HFFc6 (cell line): ENCODE results near the gene JAZF1. TPM values are rescaled to one million over a fixed set of nuclear protein-coding genes. Genes with fewer than 3 reads are reported as not detected.

Experiments used
- DNase-seq: peaks from one replicate; pipeline ENCODE4 v3.0.0-alpha.2; 2018
- H3K27ac Mint-ChIP-seq: 2 replicates; pipeline ENCODE4 v1.8.0; 2020; ENCODE audit warnings: mild to moderate bottlenecking, mixed read lengths
- H3K27me3 Mint-ChIP-seq: 2 replicates; pipeline ENCODE4 v1.8.0; 2021; ENCODE audit warnings: mild to moderate bottlenecking, moderate library complexity, mixed read lengths; ENCODE audit not compliant: insufficient read depth
- H3K36me3 Mint-ChIP-seq: 2 replicates; pipeline ENCODE4 v1.8.0; 2021; ENCODE audit warnings: low read depth, mixed read lengths
- H3K4me1 Mint-ChIP-seq: 2 replicates; pipeline ENCODE4 v1.8.0; 2020; ENCODE audit warnings: low read depth, mixed read lengths
- H3K4me3 Mint-ChIP-seq: 2 replicates; pipeline ENCODE4 v1.8.0; 2020; ENCODE audit warnings: mild to moderate bottlenecking, moderate library complexity, mixed read lengths
- H3K9me3 Mint-ChIP-seq: 2 replicates; pipeline ENCODE4 v1.8.0; 2020; ENCODE audit warnings: mild to moderate bottlenecking, mixed read lengths
- total RNA-seq, 6 experiments: library from RNA; stranded (reverse); fragmentation: NEBNext Ultra II Directional; extraction: Animal tissue kit (Norgen Biotek cat#: 25700); gene quantifications; 2 replicates in 1 of 6; 3 replicates in 5 of 6; pipeline ENCODE4 v1.2.3, GENCODE V29; 2021
- TF ChIP-seq, protein P1 (sequence below): fragments of 200-600 bp; sonication (generic); IDR thresholded peaks from 2 replicates; pipeline ENCODE4 v1.5.0; 2021; ENCODE audit warnings: antibody characterized with exemption, mild to moderate bottlenecking

JAZF1 gene
- total RNA-seq, 6 experiments from 2014 or later: 17.5 to 26.3 (median 21.4) TPM

- Mint-ChIP-seq H3K27me3 (peaks cover 1% of the 10 kb centered on the region), H3K4me1 (peaks cover 82% of the 10 kb centered on the region), H3K9me3 (no peaks in the 10 kb centered on the region), H3K4me3 (peak overlapping the region; percentile 35), H3K27ac (peak overlapping the region; percentile 74), H3K36me3 (peaks cover 15% of the 10 kb centered on the region)
- no peak for DNase-seq
- TF ChIP-seq, protein P1, sequence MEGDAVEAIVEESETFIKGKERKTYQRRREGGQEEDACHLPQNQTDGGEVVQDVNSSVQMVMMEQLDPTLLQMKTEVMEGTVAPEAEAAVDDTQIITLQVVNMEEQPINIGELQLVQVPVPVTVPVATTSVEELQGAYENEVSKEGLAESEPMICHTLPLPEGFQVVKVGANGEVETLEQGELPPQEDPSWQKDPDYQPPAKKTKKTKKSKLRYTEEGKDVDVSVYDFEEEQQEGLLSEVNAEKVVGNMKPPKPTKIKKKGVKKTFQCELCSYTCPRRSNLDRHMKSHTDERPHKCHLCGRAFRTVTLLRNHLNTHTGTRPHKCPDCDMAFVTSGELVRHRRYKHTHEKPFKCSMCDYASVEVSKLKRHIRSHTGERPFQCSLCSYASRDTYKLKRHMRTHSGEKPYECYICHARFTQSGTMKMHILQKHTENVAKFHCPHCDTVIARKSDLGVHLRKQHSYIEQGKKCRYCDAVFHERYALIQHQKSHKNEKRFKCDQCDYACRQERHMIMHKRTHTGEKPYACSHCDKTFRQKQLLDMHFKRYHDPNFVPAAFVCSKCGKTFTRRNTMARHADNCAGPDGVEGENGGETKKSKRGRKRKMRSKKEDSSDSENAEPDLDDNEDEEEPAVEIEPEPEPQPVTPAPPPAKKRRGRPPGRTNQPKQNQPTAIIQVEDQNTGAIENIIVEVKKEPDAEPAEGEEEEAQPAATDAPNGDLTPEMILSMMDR: no peak
Observed at GRCh38 chr7:28155019-28155660, 25.5 kb downstream of the JAZF1 start.

DNA sequence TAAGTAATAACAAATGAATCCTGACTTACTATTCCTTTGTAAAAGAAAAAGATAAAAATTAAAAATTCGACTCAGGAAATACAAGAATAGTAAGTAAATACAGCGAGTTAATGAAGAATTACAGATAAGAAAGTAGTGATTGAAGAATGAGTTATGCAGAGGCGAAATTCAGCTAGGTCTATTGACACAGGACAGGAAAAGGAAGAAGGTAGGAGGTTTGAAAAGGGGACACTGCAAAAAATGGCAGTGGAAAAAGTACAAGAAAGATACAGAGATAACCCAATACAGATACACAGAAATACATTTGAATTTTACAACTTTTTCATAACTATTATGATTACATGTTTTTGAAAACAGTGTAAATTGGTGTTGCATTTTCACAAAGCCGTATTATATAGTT is 28.0 kb downstream of the JAZF1 start:
- TF ChIP-seq, protein P1: no peak
- H3K9me3 Mint-ChIP-seq: no peaks in the 10 kb centered on the region

DNA sequence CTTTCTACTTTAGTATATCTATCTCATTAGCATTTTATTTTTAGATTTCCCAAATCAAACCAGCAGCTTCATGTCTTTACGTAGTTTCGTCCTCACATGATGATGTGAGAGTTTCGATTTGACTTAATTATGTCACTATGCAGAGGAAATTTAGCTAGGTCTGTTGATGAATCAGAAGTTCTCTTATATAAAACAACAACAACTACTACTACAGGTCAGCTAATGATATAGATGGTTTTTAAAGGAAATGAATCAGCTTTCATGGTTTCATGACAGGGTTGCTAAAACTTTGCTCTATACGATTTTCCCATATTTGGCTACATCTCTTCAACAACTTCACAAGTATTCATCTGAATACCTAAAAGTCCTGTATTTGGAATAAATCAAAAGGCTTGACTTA is 28.6 kb downstream of the JAZF1 start:
- Mint-ChIP-seq H3K9me3 (no peaks in the 10 kb centered on the region), H3K27ac (peak overlapping the region; percentile 85), H3K36me3 (no peaks in the 10 kb centered on the region; the same call in none of the 2 replicates), H3K4me3 (peak overlapping the region; percentile 67), H3K27me3 (no peaks in the 10 kb centered on the region), H3K4me1 (peaks cover 57% of the 10 kb centered on the region)
- TF ChIP-seq, protein P1: no peak
- peak; percentile 65 for DNase-seq

More for the DNA sequence above, 28.0 kb downstream of the JAZF1 start:
- Mint-ChIP-seq H3K27me3 (no peaks in the 10 kb centered on the region), H3K4me1 (peaks cover 64% of the 10 kb centered on the region), H3K4me3 (peak overlapping the region; percentile 67), H3K27ac (peak overlapping the region; percentile 85), H3K36me3 (no peaks in the 10 kb centered on the region; the same call in none of the 2 replicates)
- DNase-seq: no peak

- Mint-ChIP-seq H3K27me3 (no peaks in the 10 kb centered on the region), H3K36me3 (peaks cover 9% of the 10 kb centered on the region), H3K4me1 (peaks cover 33% of the 10 kb centered on the region), H3K4me3 (no peak overlapping the region), H3K27ac (no peak overlapping the region), H3K9me3 (no peaks in the 10 kb centered on the region)
- TF ChIP-seq, protein P1: no peak
- no peak for DNase-seq
Observed at GRCh38 chr7:28149291-28150101, 31.1 kb downstream of the JAZF1 start.

- Mint-ChIP-seq H3K9me3 (no peaks in the 10 kb centered on the region), H3K4me3 (no peak overlapping the region), H3K27ac (no peak overlapping the region), H3K4me1 (peaks cover 13% of the 10 kb centered on the region; the same call in 1 of the 2 replicates), H3K36me3 (peaks cover 9% of the 10 kb centered on the region), H3K27me3 (no peaks in the 10 kb centered on the region)
- TF ChIP-seq, protein P1: no peak
- no peak for DNase-seq
Observed at GRCh38 chr7:28145931-28146330, 34.7 kb downstream of the JAZF1 start.
